NCI-H1930 (cell line): ENCODE results near the gene STX16.

Experiments used
- DNase-seq, 2 experiments: peaks; one replicate each; lab custom pipeline; 2025; lab: John Stamatoyannopoulos, UW

STX16 gene

GRCh38 chr20:58652606-58653294 is 1.7 kb downstream of the STX16 start:
- DNase-seq, result no peak

- DNase-seq, result no peak
These were observed 3.3 kb downstream of the STX16 start for GRCh38 chr20:58654337-58654736.

GRCh38 chr20:58655328-58656107 is 4.4 kb downstream of the STX16 start:
- no peak for DNase-seq

GRCh38 chr20:58656831-58657230 is 5.7 kb downstream of the STX16 start:
- no peak for DNase-seq

GRCh38 chr20:58657262-58657661 is 6.2 kb downstream of the STX16 start:
- DNase-seq, result no peak

GRCh38 chr20:58657986-58658385 is 6.9 kb downstream of the STX16 start:
- DNase-seq, result no peak

DNA sequence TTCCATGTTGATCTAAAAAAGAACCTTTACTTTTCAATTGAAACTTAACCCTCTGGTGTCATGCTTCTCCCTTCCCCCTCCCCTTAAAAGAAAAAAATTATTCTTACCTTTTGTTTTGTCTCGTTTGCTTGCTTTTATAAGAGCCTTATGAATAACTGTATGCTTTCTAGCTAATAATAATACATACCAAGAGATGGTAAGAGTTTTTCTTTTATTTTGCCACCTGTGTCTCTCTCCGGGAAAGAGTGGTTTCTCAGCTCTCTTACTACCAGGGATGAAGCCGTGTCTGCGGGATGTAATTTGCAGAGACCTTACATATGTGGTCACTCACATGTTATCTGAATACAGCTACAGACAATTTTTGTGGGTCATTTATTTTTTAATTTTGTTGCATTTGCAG is 7.7 kb downstream of the STX16 start:
- no peak for DNase-seq

- DNase-seq, result peak; percentile 16 to 33
These were observed 8.8 kb downstream of the STX16 start for GRCh38 chr20:58659841-58660240.

DNA sequence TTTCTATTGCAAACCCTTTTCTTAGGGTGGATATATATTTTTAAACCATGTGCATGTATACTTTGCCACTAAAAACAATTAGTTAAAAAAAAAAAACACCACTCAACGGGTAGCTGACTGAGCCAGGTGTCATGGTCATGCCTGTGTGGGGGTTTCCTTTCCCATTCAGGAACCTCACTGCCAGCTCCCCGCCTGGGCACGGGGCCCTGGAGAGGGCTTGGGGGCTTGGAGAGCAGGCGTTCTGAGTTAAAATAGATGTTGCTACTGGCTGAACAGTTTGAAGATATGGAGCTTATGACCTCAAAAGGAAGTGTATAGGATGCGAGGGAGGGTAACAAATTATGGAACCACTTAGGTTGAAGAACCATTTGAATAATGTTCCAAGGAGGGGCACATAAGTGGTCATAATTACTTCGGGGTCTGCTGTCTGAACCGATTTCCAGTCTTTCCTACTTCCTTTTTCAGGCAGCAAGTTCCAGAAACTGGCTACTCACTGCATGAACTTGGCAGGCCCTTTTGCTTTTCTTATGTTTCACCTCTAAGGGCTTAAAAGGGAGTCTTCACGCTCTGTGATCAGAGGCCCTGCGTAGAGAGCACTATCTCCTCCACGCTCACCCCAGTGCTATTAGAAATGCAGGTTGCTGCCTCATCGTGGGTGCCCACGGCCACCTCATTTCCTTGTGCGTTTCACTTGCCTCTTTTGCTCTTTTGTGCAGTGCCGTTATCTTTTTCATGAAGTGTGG is 9.9 kb downstream of the STX16 start:
- DNase-seq, result no peak

GRCh38 chr20:58661598-58662473 is 10.8 kb downstream of the STX16 start:
- DNase-seq, result no peak

- DNase-seq, result no peak
These were observed 13.2 kb downstream of the STX16 start for GRCh38 chr20:58664331-58664730.

DNA sequence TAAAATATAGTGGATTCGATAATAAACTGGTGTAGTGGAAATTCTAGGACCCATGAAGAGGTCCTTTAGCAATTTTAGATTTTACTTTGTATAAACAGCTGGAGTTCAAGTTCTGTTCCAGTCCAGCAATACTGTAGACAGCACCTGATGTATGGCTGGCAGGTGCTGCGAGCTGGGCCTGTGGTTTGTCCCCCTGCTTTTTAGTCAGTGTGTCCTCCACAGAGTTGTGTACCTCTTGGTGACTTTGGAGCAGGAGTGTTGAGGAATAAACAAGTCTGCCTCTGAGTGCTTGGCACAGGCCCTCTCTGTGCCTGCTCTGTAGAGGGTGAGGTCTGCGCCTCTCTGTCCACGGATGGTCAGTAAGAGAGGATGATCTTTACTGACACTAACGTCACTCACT is 13.8 kb downstream of the STX16 start:
- no peak for DNase-seq

DNA sequence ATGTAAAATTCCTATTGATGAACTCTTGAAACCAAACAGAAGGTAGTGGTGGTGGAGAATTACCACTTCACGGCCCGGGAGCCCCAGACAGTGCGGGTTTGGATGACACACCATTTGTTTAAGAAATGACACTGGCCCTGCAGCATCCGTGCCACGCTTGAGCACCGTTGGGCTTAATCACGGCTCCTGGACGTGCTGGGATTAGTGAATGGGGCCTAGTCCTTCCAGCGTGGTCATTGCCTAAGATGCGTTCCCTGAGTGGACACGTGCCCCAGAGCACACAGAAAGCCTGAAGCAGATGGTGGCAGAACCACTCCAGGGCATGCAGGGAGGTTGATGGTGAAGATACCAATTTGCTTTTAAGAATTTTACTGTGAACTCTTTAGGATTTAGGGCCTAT is 14.5 kb downstream of the STX16 start:
- DNase-seq, result no peak

GRCh38 chr20:58666702-58667101 is 15.6 kb downstream of the STX16 start:
- DNase-seq, result no peak

DNA sequence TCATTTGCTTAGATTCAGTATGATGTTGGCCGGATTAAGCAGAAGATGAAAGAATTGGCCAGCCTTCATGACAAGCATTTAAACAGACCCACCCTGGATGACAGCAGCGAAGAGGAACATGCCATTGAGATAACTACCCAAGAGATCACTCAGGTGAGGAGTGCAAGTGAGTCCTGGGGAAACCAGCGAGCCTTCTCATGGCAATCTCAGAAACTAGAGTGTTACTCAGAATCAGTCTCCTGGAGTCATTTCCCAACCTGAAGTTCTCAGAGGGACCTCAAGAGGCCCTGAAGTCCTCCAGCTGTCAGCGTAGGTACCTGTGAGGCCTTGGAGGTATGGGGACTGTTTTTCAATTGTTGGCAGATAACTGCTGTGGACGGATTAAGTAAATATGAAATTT is 16.9 kb downstream of the STX16 start:
- no peak for DNase-seq

DNA sequence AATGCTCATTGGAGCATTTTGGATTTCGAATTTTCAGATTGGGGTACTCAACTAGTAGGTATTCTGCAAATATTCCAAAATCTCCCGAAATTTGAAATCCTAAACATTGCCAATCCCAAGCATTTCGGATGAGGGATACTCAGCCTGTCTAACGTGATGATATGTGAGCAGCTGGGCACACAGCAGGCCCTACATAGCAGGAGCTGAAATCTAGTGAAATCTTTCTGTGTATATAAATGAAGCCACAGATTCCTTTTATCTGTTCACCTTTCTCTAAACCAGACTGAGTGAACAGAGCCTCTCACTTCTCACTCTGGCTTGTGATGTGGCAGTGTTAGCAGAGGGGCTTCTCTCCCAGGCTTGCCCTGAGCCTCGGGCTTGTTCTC is 17.8 kb downstream of the STX16 start:
- DNase-seq, result no peak

GRCh38 chr20:58669287-58670006 is 18.4 kb downstream of the STX16 start:
- DNase-seq, result no peak

DNA sequence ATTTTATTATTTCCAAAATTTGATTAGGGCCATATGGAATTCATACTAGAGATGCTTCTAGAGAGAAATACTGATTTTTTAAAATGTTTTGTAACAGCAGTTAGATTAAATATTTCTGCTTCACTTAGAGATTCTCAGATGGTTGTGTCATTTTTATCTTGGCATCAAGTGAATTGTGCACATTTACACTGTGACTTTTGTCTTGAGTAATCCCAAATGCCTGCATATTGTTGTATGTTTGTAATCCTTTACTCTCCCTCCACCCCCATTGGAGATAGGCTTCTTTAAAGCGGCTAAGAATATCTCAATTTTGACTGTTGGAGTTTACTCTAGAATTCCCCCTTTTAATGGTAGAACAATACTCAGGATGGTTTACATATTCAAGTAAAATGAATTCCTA is 19.0 kb downstream of the STX16 start:
- no peak for DNase-seq

DNA sequence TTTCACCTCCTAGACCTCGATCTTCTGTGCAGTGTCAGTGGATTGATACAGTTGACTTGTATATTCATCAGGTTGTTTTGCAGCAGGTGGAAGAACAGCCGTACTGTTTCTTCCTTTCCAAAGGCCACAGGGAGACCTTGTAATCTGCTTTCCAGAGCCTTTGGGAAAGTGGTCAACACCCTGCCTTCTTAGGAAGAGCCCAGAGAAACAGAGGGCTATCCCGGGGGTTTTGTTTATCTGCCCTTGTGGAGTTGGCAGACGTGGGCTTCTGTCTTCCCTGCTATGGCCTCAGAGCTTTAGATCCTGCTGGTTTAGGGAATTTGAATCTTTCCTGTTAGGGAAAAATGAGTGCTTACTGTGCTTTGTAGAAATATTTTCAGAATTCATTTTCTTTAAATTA is 19.6 kb downstream of the STX16 start:
- no peak for DNase-seq

GRCh38 chr20:58673119-58673518 is 22.0 kb downstream of the STX16 start:
- DNase-seq, result no peak

DNA sequence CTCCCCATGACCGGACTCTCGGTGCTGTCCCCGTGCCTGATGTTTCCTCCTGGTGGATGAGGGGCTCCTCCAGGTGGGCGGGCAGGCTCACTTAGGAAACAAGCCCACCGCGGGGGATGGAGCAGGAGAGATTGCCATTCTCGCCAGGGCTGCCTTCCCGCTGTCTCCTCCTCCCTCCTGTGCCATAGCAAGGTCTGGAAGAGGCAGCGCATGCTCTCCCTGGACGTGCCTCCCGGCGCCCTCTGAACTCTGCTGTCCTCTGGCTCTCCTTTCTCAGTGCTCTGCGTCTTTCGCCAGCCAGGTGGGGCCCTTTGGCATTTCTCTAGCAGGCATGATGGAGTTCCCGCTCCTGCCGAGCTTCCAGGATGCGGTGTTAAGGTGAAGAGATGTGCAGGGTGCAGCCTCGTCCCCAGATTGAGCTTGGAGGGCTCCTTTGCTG is 24.1 kb downstream of the STX16 start:
- no peak for DNase-seq
